NCI-H128 (cell line): ENCODE data around the gene RNF41.
"Not testable (repeated sequence)": the region's sequence is repeated elsewhere in the genome, so short reads cannot be mapped to it uniquely, and the experiment has no call there.

Experiments
- DNase-seq: peaks from one replicate; lab custom pipeline; 2025; ENCODE audit not compliant: unreplicated experiment; lab: John Stamatoyannopoulos, UW

The RNF41 gene

DNA sequence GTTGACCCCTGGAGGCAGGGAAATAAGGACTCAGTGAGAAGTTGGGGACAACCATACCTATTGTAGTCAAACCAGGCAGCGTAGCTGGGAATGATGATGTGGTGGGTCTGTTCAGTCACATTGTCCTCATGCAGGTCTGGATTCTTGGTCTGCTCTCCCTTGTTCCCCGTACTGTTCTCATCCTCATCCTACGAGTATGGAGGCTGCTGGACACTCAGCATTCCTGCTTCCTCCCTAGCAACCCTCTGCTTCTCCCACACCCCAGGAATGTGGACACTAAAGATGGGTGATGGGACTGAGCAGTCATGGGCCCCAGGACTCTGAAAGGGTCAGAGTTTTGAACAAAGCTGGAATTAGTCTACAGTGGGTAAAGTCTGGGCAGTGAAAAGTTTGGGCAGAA is 43.4 kb downstream of the RNF41 start:
- DNase-seq = no peak

- no peak for DNase-seq
These were observed 48.9 kb downstream of the RNF41 start for GRCh38 chr12:56172839-56173238.

GRCh38 chr12:56169229-56169759 is 52.4 kb downstream of the RNF41 start:
- no peak for DNase-seq

DNA sequence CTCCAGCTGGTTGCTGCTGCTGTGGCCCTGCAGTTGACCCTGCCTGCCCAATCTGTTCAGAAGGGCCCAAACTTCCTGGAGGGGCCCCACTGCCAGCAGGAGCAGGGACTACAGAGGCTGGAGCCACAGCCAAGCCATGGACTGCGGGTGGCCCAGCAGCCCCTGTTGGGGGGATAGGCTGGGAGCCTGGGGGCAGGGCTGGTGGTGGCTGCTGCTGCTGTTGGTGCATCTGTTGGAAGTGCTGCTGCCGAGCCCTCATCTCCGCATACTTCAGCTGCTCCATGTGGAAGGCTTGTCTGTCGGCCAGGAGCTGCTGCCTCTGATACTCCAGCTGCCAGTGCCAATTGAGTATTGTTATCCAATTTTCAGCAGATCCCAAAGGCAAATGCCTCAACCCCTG is 56.4 kb downstream of the RNF41 start:
- no peak for DNase-seq

- no peak for DNase-seq
These were observed 57.4 kb downstream of the RNF41 start for GRCh38 chr12:56164345-56164729.

DNA sequence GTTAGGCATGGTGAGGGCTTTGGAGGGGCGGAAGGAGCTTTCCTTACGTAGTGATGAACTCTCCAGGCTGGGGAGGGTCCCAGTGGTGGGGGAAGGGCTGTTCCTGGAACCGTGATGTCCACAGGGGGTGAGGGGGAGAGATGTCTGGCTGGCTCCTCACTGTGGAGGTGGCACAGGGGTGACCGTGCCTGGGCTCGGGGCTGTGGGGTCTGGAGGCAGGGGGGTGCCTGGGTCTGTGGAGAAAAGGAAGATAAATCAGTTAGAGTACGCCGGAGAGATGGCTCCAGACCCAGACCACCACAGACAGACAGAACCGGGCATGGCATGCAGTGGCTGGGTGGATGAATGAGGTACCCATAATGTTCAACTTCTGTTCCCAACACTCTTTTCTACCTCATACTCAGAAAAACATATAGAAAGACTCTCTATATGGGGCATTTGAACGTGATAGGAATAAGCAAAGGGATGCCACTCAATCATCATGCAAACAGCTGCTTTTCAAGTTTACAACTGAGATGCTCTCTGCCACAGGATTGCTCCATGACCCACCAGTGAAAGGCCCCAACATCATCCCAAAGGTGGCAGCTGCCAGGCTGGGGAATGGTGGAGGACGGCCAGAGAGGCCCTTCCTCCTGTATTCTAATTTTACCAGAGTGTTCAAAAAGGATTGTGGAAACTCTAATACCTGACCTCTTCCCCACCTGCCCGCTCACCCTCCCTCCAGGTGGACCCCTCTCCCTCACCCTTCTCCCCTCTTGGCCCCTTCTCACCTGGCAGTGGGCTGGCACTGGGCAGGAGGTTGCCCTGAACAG is 58.0 kb downstream of the RNF41 start:
- DNase-seq = no peak

GRCh38 chr12:56162468-56163290 is 59.0 kb downstream of the RNF41 start:
- no peak for DNase-seq

- no peak for DNase-seq
These were observed 59.9 kb downstream of the RNF41 start for GRCh38 chr12:56161690-56162351.

- DNase-seq = no peak
These were observed 60.6 kb downstream of the RNF41 start for GRCh38 chr12:56160894-56161689.

DNA sequence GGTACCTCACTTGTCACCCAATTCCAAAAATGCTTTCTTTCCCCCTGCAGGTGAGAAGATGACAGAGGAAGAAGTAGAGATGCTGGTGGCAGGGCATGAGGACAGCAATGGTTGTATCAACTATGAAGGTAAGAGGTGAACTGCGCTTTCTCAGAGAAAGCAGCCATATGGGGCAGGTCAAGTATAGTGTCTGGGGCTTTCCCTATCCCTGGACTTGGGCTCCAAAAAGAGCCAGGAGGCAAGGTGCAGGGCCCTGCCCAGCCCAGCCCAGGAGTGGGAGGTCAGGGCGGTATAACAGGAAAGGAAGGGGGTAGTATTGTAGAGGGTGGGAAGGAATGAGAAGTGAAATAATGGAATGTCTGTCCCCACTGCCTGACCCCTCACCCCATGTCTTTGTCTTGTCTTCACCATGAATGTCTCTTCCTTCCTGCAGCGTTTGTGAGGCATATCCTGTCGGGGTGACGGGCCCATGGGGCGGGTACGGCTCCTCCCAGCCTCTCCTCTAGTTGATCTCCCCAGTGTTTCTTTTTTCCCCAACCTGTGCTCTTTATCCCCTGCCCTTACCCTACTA is 61.4 kb downstream of the RNF41 start:
- no peak for DNase-seq

- no peak for DNase-seq
These were observed 62.1 kb downstream of the RNF41 start for GRCh38 chr12:56159482-56160192.

- peak; percentile 12 for DNase-seq
These were observed 62.7 kb downstream of the RNF41 start for GRCh38 chr12:56158926-56159461.

DNA sequence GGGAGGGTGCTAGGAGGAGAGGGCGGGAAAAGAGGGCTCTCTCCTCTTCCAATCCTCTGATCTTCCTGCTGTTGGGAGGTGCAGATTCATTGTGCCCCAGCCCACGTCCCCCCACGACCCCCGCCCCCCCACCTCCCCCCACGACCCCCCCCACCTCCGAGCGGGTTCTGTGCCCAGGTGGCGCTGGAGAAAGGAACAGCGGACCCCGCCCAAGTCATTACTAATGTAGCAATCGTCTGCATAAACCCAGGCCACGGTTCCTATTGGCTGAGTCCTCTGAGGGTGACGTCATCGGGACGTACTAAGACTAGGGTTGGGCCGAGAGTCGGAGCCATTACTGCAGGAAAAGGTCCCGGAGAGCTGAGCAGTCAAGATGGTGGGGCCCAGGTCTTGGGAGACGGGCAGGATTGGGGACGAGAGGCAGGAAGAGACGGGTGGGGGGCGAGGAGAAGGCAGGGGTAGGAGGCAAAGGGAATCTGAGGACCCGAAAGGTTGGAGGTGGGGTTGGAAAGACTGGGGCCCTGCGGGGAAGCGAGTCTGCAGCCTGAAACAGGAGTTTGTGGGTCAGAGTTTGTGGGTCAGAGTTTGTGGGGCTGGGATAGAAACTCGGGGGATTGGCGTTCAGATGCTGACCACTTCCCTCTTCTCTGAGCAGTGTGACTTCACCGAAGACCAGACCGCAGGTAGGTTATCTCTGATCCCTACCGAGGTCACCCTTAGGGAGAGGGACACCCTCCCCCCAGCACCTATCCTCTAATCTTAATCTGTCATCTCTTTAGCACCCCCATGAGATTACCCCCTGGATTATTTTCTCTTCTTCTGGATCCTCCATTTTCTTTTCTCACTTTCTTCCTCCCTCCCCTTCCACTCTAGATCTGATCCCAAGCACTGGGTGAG is 63.4 kb downstream of the RNF41 start, which contains the start of gene MYL6:
Gene MYL6, plus strand, starts transcription at position 331 of the 897 bp plus-strand sequence. Its CDS starts 43 bp downstream, at position 374.
- peak; percentile 99 for DNase-seq

GRCh38 chr12:56157201-56158028 is 64.3 kb downstream of the RNF41 start:
- peak; percentile 66 for DNase-seq

DNA sequence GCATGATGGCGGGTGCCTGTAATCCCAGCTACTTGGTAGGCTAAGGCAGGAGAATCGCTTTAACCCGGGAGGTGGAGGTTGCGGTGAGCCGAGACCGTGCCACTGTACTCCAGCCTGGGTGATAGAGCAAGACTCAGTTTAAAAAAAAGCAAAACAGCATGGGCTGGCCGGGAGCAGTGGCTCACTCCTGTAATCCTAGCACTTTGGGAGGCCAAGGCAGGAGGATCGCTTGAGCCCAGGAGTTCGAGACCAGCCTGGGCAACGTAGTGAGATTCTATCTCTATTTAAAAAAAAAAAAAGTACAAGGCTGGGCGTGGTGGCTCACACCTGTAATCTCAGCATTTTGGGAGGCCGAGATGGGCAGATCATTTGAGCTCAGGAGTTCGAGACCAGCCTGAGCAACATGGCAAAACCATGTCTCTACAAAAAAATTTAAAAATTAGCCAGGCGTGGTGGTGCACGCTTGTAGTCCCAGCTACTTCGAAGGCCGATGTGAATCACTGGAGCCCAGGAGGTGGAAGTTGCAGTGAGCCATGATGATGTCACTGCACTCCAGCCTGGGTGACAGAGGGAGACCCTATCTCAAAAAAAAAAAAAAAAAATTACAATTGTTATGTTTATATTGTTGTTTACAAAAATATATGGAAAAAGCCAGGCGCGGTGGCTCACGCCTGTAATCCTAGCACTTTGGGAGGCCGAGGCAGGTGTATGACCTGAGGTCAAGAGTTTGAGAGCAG is 65.1 kb downstream of the RNF41 start:
- not testable (repeated sequence) for DNase-seq

DNA sequence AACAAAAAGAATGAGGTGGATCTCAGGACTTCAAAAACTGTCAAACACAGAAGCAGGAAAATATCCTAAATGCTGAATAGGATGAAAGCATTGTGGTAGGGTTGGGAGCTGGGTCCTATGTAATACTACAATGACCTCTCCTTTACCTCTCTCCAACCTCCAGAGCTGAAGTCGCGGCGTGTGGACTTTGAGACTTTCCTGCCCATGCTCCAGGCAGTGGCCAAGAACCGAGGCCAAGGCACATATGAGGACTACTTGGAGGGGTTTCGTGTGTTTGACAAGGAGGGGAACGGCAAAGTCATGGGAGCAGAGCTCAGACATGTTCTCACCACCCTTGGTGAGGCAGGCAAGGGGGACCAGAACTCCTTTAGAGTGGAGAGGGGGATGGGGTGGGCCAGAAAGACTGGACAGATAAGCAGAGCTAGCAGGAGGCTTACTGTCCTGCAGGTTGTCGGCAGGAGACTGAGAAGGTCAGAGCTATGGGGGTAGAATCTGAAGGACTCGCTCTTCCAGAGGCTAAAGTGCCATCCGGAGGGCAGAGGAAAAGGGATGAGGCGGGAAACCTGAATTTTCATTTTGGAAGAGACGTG is 66.4 kb downstream of the RNF41 start:
- DNase-seq = no peak
